HEK293T (cell line): ENCODE results near the gene PARP8.
"Not testable (repeated sequence)": the region's sequence is repeated elsewhere in the genome, so short reads cannot be mapped to it uniquely, and the experiment has no call there.

Source experiments
- ELF4 ChIP-seq: fragments of 450-650 bp; IDR thresholded peaks from 2 replicates; pipeline ENCODE4 v1.6.1; 2017; ENCODE audit warnings: antibody characterized with exemption
- FOXA1 ChIP-seq: fragments of 450-650 bp; IDR thresholded peaks from 2 replicates; pipeline ENCODE4 v1.6.1; 2016; ENCODE audit warnings: mild to moderate bottlenecking
- FOXK2 ChIP-seq: fragments of 450-650 bp; IDR thresholded peaks from 2 replicates; pipeline ENCODE4 v1.6.1; 2016; ENCODE audit warnings: mild to moderate bottlenecking
- SUZ12 ChIP-seq: fragments of 450-650 bp; IDR thresholded peaks from 2 replicates; pipeline ENCODE4 v1.6.1; 2016; ENCODE audit warnings: mild to moderate bottlenecking
- ZNF384 ChIP-seq: fragments of 450-650 bp; IDR thresholded peaks from 2 replicates; pipeline ENCODE4 v1.6.1; 2016

- not testable (repeated sequence) for TF ChIP-seq FOXK2, FOXA1, ZNF384, ELF4, SUZ12
Measured at GRCh38 chr5:50637576-50637975, 28.9 kb upstream of the PARP8 start.
